Tibial nerve (tissue), 4 donors: ENCODE measurements around the gene OR6C68.

Source experiments
- EP300 ChIP-seq, 2 donors: sonication (generic); formaldehyde crosslinking; IDR thresholded peaks; one replicate each; pipeline ENCODE4 v1.6.1; 2017; ENCODE audit warnings: antibody characterized with exemption in 2 of 2, mild to moderate bottlenecking in 1 of 2
- POLR2A ChIP-seq, 2 donors: fragments of 450-650 bp; IDR thresholded peaks; one replicate each; pipeline ENCODE4 v1.6.1; 2017; ENCODE audit warnings: antibody characterized with exemption in 2 of 2, mild to moderate bottlenecking in 2 of 2, moderate library complexity in 2 of 2
- TF ChIP-seq, protein P1 (sequence below), 5 experiments: fragments of 200-600 bp in 3 of 5; fragments of 450-650 bp in 2 of 5; sonication (generic) in 3 of 5; IDR thresholded peaks; one replicate each; pipeline ENCODE4 v1.5.1; 2016 to 2019; ENCODE audit warnings: antibody characterized with exemption in 5 of 5, mild to moderate bottlenecking in 3 of 5, moderate library complexity in 2 of 5

DNA sequence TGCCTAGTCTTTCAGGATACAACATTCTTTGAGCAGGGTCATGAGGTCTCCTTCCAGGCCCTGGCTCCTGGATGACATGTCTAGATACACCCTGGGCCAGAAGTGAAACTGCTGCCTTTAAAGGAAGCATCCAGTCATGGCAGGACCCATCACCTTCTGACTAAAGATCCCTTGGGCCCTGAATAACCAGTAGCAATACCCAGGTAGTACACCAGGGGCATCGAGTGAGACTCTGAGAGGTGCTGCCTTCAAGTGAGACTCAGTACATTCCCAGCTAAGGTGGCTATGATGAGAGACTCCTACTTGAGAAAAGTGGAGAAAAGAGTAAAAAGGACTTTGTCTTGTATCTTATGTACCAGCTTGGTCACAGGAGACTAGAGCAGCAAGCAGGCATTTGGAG lies 23.5 kb downstream of the OR6C68 start:
- TF ChIP-seq, protein P1, sequence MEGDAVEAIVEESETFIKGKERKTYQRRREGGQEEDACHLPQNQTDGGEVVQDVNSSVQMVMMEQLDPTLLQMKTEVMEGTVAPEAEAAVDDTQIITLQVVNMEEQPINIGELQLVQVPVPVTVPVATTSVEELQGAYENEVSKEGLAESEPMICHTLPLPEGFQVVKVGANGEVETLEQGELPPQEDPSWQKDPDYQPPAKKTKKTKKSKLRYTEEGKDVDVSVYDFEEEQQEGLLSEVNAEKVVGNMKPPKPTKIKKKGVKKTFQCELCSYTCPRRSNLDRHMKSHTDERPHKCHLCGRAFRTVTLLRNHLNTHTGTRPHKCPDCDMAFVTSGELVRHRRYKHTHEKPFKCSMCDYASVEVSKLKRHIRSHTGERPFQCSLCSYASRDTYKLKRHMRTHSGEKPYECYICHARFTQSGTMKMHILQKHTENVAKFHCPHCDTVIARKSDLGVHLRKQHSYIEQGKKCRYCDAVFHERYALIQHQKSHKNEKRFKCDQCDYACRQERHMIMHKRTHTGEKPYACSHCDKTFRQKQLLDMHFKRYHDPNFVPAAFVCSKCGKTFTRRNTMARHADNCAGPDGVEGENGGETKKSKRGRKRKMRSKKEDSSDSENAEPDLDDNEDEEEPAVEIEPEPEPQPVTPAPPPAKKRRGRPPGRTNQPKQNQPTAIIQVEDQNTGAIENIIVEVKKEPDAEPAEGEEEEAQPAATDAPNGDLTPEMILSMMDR (IDR thresholded peaks at IDR 0.05): no peak
- TF ChIP-seq POLR2A (IDR thresholded peaks at IDR 0.05): no peak
- no peak for TF ChIP-seq EP300 (IDR thresholded peaks at IDR 0.05)
